Right ventricle myocardium inferior (tissue), 1 donor: ENCODE results near the gene TBC1D5. TPM values are rescaled to one million over a fixed set of nuclear protein-coding genes. Genes with fewer than 3 reads are reported as not detected.
"Not testable (repeated sequence)": the region's sequence is repeated elsewhere in the genome, so short reads cannot be mapped to it uniquely, and the experiment has no call there.

ENCODE experiments used
- ATAC-seq: fragments of 200-7000 bp; cut with Tn5 transposase; one replicate; pipeline ENCODE4 v1.9.1; 2020; ENCODE audit warnings: mild to moderate bottlenecking, moderate library complexity
- DNase-seq: peaks from one replicate; pipeline ENCODE4 v3.0.0; 2021; ENCODE audit errors: missing footprints
- intact Hi-C: fragments of 100-400 bp; cut with DNase I; formaldehyde crosslinking; loops from one replicate; pipeline ENCODE4 v1.11.0; 2022
- total RNA-seq: library from RNA; stranded (reverse); fragmentation: NEBNext Ultra II Directional; extraction: Animal tissue kit (Norgen Biotek cat#: 25700); gene quantifications from one replicate; pipeline ENCODE4 v1.2.1, GENCODE V29; 2021
- donor health status: DM: no; HTN: yes; CAD: no; lungs with severe emphysema.

Gene TBC1D5
- total RNA-seq, 1 donor from 2014 or later: 34.4 TPM

DNA sequence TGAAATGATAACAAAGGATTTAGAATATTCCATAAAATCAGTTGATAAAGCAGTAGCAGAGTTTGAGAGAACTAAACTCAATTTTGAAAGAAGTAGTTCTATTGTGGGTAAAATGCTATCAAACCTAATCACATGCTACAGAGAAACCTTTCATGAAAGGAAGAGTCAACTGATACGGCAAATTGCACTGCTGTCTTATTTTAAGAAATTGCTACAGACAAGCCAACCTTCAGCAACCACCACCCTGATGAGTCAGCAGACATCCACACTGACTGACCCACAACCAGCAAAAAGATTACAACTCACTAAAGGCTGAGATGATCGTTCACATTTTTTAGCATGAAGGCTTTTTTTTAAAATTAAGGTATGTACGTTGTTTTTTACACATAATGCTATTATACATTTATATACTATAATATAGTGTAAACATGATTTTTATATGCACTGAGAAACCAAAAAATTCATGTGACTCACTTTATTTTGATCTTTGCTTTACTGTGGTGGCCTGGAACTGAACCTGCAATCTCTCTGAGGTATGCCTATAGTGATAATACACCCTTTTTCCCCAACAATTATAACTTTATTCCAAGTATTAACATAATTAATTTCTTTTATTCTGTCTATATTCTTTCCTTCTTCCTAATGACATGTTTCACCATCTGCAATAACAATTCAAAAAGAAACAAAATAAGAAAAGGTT, 109.9 kb downstream of the TBC1D5 start:
- intact Hi-C loops: no loop called here
- ATAC-seq (no peak), DNase-seq (no peak)

DNA sequence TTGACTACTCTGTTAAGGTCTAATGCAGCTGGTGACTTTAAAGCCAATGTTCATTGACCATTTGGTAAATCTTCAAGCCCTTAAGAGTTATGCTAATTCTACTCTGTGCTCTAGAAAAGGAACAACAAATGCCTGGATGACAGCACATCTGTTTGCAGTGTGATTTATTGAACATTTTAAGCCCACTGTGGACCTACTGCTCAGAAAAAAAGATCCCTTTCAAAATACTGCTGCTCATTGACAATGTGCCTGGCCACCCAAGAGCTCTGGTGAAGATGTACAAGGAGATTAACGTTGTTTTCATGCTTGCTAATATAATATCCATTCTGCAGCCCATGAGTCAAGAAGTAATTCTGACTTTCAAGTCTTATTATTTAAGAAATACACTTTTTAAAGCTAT, 110.8 kb downstream of the TBC1D5 start:
- intact Hi-C loops: no loop called here
- ATAC-seq (no peak), DNase-seq (no peak)

DNA sequence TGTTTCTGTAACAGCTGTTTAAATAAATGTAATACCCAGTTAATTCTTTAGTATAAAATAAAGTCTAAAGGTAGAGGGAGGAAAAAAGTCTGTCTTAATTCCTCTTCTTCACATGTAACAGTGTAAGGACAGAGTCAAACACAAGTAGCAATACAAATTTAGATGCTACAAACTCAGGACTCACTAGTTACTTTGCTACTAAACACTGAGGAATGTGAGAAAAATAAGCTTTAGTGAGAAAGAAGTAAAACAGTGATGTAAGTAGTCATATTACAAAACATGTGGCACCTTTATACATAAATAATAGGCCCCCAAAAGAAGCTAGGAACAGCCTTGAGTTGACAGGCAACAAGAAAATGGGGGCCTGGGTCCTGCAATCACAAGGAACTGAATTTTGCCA, 113.0 kb downstream of the TBC1D5 start:
- DNase-seq (no peak), ATAC-seq (no peak)
- intact Hi-C loops: no loop called here

DNA sequence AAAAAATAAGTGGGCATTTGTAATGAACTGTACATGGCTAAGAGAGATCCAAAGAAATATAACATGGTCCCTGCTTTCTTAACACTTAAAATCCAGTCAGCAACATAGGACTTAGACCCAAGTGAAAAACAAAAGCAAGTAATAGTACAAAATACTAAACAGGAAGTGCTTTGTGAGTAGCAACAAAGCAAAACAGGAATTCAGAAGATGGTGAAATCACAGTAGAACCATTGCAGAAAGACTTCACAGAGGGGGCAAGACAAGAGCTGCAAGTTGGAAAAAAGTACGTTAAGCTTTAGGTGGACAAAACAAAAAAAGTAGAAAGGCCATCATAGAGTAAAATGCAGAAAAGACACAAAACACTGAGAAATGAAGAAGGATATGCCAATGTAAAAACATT, 116.0 kb downstream of the TBC1D5 start:
- intact Hi-C loops: no loop called here
- no peak for DNase-seq

DNA sequence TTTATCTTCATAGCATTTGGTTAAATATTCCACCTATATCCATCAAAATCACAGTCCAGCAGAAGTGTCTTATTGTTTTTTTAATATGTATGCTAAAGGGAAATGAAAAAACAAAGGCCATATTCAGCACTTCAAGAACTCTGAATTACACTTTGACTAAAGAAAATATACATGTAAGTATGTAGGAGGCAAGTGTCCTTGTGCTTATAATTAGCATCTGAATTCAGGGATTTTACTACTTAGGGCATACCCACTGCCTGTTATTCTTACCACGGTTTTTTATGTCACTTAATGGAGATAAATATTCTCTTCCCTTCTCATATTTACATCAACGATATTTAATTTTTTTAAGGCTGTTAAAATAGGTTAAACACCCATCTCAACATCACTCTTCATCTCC, 117.3 kb downstream of the TBC1D5 start:
- DNase-seq: no peak
- intact Hi-C loops: no loop called here
- no peak for ATAC-seq

More for the DNA sequence above, 116.0 kb downstream of the TBC1D5 start:
- no peak for ATAC-seq

DNA sequence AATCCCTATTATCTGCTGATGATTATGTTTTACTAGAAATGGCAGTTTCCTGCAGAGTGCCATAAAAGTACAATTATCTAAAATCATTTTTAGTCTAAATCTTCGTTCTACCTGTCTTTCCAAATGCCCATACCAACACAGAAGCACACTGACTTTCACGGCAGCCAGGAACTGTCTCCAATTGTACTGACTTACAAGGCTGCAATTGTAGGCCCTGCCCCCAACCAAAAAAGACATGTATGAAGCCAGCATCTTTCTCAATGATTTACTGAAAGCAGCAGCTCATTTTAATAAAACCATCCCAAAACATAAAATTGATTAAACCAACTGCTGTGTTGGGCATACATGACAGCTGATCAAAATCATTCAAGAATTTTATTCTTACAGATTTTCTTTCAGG, 119.0 kb downstream of the TBC1D5 start:
- ATAC-seq: no peak
- intact Hi-C loops: no loop called here
- DNase-seq: no peak

DNA sequence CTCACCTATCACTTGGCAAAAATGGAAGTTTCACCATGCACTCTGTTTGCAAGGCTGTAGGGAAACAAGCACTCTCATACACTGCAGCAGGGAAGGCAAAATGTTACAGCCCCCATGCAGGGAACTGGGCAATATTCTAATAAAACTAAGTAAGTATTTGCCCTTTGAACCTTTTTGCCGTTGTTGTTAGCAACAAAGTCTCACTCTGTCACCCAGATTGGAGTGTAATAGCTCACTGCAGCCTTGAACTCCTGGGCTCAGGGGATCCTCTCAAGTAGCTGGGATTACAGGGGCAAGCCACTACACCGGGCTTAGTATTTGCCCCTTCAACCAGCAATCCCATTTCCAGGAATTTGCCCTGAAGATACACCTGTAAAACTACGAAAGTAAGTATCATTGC, 122.5 kb downstream of the TBC1D5 start:
- intact Hi-C loops: no loop called here
- DNase-seq: no peak
- no peak for ATAC-seq

DNA sequence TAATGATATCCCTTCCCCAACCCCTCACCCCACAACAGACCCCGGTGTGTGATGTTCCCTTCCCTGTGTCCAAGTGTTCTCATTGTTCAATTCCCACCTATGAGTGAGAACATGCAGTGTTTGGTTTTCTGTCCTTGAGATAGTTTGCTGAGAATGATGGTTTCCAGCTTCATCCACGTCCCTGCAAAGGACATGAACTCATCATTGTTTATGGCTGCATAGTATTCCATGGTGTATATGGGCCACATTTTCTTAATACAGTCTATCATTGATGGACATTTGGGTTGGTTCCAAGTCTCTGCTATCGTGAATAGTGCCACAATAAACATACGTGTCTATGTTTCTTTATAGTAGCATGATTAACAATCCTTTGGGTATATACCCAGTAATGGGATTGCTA, 129.4 kb downstream of the TBC1D5 start:
- DNase-seq, ATAC-seq, intact Hi-C loops: not testable (repeated sequence)

DNA sequence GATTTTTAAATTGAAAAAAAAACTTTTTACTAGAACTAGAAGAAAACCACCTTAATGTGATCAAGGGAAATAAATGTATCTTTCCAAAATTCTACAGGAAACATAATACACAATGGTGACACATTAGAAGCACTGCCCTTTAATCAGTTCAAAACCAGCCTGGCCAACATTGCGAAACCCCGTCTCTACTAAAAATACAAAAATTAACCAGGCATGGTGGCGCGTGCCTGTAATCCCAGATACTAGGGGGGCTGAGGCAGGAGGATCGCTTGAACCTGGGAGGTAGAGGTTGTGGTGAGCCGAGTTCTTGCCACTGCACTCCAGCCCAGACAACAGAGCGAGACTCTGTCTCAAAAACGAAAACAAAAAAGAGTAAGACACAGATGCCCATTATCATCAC, 134.5 kb downstream of the TBC1D5 start:
- no peak for DNase-seq
- intact Hi-C loops: no loop called here
- ATAC-seq: no peak

DNA sequence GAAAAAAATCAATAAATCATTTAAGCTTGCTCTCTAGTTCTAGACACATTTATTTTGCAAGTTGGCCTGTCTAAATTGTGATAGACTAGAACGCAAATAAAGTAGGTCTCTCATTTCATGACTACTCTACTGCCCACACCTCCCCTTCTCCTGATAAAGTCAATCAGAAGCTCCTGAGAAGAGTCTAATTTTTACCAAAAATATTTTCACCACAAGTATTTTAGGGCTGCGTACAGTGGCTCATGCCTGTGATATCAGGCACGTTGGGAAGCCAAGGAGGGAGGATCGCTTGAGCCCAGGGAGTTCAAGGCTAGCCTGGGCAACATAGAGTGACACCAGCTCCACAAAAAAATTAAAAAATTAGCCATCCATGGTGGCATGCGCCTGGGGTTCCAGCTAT, 136.5 kb downstream of the TBC1D5 start:
- ATAC-seq: no peak
- no peak for DNase-seq
- intact Hi-C loops: no loop called here

DNA sequence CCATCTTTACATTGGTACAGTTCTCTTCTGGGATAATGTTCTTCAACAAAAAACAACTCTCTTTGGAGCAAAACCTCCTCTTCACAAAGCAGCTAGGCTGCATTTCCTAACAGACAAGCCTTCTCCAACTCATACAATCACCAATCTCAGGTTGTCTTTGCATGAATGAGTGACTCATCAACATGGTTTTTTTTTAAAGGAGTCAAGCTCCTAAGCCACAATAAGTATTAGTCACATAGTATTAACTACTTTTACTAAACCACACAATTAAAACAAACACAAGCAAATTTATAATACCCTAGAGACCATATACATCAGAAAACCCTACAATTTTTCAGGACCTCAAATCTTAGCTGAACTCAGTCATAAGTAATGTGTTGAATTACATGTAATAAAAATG, 137.4 kb downstream of the TBC1D5 start:
- intact Hi-C loops: no loop called here
- DNase-seq (no peak), ATAC-seq (no peak)

DNA sequence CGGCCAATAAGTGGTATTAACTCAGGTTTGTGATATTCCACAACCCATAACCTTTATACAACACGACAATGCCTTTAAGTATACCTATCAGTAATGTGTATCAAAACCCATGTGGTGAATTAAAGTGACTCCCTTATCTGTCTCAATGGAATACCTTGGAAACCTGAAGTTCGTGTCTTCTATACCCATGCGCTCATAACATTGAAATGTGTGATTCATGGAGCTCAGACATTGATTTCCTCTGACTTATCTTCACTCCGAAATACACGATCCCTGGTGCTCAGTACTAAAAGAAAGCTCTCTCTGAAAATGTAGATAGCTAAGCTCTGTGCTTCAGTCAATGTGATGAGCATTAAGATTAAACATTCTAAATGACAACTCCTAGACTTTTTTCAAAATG, 140.3 kb downstream of the TBC1D5 start:
- no peak for ATAC-seq
- no peak for DNase-seq
- intact Hi-C loops: no loop called here

DNA sequence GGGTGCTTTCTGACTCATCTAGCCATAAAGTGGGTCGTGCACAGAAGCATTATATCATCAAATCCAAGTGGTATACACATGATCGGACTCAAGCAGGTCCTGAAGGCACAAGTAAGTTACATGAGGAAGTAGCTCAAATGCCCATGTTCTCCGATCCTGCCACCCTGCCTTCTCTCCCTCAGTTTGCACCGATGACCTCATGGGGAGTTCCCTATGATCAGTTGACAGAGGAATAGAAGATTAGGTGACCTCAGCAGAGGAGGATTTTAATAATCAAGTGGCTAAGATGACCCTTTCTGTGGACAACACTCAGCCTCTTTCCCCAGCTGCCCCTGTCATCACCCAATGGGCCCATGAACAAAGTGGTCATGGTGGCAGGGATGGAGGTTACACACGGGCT, 149.5 kb downstream of the TBC1D5 start:
- DNase-seq (no peak), ATAC-seq (no peak)

DNA sequence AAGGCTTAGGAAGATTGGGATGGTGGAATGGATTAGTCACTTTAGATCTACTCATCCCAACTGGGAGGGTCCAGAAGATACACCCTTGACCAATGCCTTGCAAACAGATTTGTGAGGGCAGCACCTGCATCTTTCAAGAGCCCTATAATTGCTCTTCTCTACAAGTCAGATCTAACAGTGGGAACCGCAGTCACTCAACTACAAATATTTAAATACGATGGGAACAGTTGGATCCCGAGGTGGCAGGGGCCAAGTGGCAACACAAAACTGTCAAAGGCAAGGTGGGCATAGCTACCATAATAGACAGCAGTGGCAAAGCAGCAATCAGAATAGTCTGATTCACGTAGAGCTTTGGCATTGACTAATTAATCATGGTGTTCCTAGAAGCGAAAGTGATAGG, 152.0 kb downstream of the TBC1D5 start:
- ATAC-seq (no peak), DNase-seq (no peak)
- intact Hi-C loops: no loop called here

More for the DNA sequence above, 149.5 kb downstream of the TBC1D5 start:
- intact Hi-C loops: no loop called here

DNA sequence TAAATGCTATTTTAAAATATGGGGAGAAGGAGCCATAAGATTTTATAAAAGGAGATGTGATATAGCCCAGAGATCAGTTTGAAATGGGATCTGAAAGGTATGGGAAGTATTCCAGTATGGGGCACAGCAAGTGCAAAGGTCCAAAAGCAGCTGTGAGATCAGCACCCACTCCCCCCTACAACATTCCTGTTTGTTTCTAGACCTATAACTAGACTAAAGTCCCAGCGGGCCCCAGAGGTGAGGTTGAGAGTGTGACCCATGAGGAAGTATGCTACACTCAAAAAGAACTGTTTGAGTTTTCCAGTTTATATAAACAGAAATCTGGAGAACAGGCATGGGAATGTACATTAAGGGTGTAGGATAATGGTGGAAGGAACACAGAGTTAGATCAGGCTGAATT, 152.5 kb downstream of the TBC1D5 start:
- no peak for ATAC-seq
- intact Hi-C loops: no loop called here
- no peak for DNase-seq

DNA sequence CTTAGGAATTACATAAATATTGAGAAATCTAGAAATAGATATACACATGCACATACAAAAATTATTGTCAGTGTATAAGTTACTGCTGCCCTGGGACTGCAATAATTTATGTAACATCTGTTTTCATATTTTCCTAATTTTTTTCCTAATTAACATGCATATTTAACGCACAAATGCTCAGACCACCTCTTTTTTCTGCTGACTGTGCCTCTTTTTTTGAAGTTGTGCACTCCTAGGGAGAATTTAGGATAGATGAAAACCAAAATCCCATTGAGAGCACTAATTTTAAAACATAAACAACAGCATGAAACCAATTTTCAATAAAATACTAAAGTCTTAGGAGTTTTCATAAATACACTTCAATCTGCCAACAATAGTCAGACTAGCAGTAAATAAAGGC, 154.0 kb downstream of the TBC1D5 start:
- intact Hi-C loops: no loop called here
- ATAC-seq (no peak), DNase-seq (no peak)

DNA sequence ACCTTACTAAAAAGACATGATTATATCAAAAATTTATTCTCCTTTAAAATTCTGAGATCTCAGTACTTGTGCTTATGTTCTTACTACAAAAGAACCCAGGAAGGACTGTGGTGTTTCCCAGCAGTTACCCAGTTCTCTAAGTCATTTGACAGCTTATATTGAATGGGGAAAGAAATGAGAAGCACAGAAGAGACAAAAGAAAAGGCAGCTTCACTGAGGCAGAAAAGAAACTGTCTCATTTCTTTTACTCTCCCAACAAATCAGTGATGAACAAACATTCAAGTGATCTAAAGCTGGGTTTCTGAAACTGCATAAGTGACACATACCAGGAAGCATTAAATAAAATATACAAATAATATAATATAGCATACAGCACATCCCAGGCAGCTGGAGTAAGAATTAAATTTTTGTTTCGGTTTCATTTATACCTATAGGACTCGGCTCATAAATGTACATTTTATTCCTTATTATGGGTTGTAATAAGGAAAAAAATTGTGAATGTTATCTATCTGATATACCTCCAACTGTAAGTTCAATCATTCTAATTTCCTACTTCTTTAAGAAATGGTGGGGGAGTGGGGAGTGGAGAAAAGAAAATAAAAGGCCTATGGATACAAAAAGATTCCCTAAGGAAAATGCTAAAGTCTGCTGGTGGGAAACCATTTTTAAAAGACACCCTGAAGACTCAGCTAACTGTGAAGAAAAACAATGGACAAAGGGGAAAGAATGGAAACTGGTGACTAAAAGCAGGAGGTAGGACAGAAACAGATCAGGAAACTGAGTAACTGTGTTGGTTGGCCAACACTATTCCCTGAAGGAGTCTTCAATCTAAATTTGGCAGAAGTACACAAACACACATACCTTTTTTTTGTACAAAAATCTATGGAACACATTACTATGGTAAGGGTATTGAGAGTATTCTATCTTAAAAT, 156.8 kb downstream of the TBC1D5 start:
- no peak for ATAC-seq
- intact Hi-C loops: no loop called here
- no peak for DNase-seq

DNA sequence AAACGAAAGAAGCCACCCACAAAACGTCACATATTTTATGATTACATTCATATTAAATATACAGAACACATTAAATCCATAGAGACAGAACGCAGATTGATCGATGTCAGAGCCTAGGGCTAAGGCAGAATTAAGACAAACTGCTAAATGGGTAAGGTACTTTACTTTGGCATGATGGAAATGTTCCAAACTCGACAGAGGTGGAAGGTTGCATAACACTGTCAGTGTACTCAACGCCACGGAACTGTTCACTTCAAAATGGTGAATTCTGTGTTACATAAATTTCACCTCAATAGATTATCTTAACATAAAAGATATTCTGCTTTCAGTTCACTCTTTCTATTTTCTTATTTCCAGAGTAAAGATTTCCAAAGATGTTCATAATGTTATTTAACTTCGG, 158.4 kb downstream of the TBC1D5 start:
- no peak for ATAC-seq
- no peak for DNase-seq
- intact Hi-C loops: no loop called here

DNA sequence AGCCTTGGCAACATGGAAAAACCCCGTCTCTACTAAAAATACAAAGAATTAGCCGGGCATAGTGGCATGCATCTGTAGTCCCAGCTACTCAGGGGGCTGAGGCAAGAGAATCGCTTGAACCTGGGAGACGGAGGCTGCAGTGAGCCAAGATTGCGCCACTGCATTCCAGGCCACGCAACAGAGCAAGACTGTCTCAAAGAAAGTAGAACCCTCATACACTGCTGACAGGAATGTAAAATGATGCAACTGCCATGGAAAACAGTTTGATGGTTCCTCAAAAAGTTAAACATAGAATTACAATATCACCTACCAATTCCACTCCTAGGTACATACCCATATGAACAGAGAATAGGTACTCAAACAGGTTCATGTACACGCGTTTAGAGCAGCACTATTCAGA, 158.9 kb downstream of the TBC1D5 start:
- ATAC-seq: no peak
- no peak for DNase-seq
- intact Hi-C loops: no loop called here

DNA sequence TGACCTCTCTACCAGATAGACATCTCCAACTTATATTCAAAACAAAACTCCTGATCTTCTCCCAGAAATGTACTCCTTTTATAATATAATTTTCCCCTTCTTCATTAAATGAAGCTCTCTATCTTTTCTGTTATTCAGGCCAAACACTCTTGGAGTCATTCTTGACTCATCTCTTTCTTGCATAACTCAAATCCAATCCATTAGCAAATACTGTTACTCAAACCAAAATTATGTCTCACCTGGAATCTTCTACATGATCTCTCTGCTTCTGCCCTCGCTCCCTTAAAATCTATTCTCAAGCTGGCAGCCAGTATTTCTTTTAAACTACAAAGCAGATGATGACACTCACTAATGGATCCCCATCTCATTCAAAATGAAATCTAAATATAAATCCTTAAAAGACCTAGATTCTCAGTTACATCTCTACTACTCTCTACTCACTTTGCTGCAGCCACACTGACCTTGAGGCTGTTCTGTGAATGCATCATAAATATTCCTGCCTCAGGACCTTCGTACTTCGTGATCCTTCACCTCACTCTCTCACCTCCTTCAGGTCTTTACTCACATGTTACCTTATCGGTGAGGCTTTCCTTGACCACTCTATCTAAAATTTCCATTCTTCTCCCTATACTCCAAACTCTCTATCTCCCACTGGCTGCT, 160.9 kb downstream of the TBC1D5 start:
- ATAC-seq: no peak
- no peak for DNase-seq
- intact Hi-C loops: no loop called here
